ENCODE results near the gene IL7R.
"Not testable (repeated sequence)": the region's sequence is repeated elsewhere in the genome, so short reads cannot be mapped to it uniquely, and the experiment has no call there.

Gene IL7R

GRCh38 chr5:35876922-35877321 is 20.2 kb downstream of the IL7R start:
- DNase-seq (ENCODE audit: low read depth, low spot score): no peak

GRCh38 chr5:35877655-35878054 is 21.0 kb downstream of the IL7R start:
- DNase-seq (ENCODE audit: low read depth, low spot score): no peak

DNA sequence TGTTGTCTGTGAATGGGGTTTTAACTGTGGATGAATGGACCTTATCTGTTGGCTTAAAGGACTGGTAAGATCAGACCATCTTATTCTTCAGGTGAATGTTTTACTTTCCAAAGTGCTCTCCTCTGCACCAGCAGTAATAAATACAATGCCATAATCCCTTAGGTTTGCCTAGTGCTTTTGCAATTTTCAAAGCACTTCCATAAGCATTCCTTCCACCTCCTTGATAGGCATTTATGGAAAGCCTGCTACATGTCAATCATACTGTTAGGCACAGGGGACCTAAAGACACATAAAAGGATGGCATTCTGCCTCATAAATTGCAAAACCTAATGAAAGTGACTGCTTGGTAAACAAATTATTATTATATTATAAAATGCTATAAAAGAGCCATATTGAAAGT is 21.4 kb downstream of the IL7R start:
- no peak for DNase-seq (ENCODE audit: low read depth, low spot score)

DNA sequence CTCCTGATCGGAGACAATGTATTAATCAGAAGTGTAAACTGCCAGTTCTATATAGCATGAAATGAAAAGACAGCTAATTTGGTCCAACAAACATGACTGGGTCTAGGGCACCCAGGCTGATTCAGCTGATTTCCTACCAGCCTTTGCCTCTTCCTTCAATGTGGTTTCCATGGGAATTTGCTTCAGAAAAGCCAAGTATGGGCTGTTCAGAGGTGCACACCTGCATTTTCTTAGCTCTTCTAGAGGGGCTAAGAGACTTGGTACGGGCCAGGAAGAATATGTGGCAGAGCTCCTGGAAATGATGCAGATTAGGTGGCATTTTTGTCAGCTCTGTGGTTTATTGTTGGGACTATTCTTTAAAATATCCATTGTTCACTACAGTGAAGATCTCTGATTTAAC is 22.4 kb downstream of the IL7R start:
- no peak for DNase-seq (ENCODE audit: low read depth, low spot score)

- DNase-seq (ENCODE audit: low read depth, low spot score): no peak
These were observed 23.0 kb downstream of the IL7R start for GRCh38 chr5:35879649-35880048.

GRCh38 chr5:35880156-35880555 is 23.5 kb downstream of the IL7R start:
- no peak for DNase-seq (ENCODE audit: low read depth, low spot score)

DNA sequence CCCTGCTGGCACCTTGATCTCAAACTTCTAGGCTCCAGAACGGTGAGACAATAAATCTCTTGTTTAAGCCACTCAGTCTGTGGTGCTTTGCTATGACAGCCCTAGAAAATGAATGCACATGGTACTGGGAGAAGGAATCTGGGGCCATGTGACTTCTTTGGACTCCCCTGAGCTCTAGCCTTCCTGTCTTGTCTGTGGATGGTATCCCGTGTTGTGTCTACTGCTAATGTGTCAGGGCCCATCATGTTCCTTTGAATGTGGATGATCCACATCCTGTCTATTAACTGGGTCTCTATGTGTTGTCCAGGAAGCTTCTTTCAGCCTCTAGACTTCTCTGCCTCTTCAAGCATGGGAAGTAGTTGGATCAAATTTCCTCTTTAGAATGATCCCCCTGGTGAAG is 25.1 kb downstream of the IL7R start:
- DNase-seq (ENCODE audit: low read depth, low spot score): no peak

DNA sequence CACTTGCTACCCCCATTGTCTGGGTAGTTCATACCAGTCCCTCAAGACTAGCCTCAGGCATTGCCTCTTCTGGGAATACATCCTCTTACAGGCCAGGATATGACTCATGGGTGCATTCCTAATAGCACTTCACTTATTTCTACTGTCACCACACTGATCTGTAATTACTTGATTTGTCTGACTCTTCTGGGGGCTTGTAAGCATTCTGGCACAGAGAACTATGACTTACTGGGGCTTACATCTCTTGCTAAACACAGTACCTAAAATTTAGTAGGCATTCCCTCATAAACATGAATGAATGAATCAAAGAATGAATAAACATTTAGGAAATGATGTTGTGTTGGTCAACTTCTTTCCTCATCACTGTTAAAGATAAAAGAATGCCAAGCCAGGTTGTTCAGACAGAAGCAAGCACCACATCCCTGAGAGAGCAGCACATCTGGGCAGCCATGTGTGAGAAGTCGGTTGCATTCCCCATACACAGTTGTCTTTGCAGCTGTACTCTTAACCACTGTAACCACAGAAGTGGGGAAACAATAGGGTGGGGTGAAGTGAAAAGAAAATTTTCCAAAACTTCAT is 27.6 kb downstream of the IL7R start:
- DNase-seq (ENCODE audit: low read depth, low spot score): no peak

GRCh38 chr5:35884773-35885172 is 28.1 kb downstream of the IL7R start:
- DNase-seq (ENCODE audit: low read depth, low spot score): no peak

DNA sequence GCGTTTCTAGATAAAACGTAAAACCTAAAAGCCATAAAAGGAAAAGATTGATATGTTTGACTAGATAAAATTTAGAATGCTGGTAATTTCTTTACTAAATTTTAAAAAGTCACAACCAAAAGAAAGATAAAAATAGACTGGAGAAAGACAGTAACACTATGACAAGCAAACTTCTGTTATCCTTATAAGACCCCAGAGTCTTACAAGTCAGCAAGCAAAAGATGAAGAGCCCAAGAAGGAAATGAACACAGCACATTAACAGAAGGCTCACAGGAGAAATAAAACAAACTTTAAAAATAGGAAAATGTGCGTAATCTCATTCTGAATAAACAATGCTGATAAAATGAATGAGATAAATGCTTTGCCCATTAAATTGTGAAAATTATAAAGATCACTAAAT is 29.7 kb downstream of the IL7R start:
- no peak for DNase-seq (ENCODE audit: low read depth, low spot score)

GRCh38 chr5:35887321-35888100 is 30.8 kb downstream of the IL7R start:
- DNase-seq (ENCODE audit: low read depth, low spot score): no peak

GRCh38 chr5:35890021-35891020 is 33.6 kb downstream of the IL7R start:
- DNase-seq (ENCODE audit: low read depth, low spot score): no peak

DNA sequence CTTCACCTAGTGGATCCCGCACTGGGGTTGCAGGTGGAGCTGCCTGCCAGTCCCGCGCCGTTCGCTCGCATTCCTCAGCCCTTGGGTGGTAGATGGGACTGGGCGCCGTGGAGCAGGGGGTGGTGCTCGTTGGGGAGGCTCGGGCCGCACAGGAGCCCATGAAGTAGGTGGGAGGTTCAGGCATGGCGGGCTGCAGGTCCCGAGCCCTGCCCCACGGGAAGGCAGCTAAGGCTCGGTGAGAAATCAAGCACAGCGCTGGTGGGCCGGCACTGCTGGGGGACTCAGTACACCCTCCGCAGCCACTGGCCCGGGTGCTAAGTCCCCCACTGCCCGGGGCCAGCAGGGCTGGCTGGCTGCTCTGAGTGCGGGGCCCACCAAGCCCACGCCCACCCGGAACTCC is 36.1 kb downstream of the IL7R start:
- DNase-seq (ENCODE audit: low read depth, low spot score): not testable (repeated sequence)

DNA sequence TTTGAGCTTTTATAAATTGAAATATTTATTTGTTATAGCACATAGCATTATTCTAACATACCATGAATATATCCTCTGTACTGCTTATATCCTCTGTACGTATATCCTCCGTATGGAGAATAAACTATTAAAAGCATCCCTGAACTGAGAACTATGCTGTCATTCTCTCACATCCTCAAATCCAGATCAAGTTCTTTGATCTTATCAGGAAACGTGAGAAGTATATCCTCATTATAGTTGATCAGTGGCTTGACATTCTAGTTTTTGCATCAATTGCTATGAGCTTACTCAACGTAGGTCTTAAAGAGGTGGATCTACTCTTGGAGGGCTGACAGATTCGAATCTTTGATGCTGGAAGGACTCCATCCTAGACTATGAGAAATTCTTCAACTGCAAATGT is 37.4 kb downstream of the IL7R start:
- DNase-seq (ENCODE audit: low read depth, low spot score): no peak

- no peak for DNase-seq (ENCODE audit: low read depth, low spot score)
These were observed 42.4 kb downstream of the IL7R start for GRCh38 chr5:35898952-35899660.

- DNase-seq (ENCODE audit: low read depth, low spot score): no peak
These were observed 43.1 kb downstream of the IL7R start for GRCh38 chr5:35899800-35900199.

DNA sequence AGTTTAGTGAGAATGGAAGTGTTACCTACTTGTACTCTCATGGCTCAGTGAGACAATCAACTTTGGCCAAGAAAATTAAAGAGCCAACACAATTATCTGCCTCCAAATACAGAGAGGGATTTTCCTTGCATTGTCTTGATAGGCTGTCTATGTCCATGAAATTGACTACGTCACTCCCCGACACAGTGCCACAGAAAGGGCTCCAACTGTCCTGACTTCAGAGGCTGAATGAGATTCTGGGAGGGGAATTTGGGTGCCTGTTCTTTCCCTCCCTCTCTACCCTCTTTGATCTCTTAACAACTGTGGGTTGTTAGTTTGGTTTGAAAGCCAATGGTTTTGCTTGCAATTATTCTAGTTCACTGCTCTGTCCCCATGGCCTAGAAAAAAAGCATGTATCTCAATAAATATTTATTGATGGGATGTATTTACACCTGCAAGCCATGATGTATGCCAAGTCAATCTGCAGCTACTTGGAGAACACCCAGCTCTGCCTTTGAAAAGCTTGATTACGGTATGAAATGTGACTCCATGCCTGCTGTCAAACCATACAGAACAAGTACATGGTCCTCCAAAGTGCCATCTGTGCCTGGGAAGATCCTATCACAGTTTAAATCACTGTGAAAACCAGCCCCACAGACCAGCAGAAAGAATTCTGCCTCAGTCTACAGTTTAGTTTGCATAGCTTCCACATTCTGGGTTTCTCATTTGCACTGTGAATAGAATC is 44.4 kb downstream of the IL7R start:
- DNase-seq (ENCODE audit: low read depth, low spot score): no peak

DNA sequence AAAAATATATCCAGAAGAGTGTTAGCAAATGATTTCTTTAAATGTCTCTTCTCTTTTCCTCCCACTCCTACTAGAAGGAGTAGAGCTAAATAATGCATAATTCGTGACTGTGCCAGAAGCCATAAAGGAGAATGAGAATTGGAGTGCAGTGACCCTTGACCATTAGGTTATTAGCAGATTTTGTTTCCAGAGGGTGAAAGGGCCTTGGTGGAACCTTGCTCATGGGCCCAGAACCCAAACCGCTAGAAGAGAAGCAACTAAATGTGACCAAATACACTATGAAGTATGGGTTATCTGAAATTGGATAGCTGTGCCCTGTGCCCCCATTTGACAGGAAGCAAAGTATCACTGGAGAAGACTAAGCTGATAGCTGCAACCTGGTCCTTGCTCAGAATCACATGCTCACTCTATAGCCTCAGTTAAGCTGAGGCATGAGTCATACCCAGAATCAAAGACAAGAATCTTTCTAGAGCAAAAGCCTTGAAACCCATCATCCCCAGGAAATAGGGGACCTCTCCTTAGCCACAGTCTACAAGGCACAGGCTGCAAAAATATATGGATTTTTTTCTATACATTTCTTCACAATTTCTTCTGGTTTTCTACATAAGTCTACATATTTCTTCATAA is 45.5 kb downstream of the IL7R start:
- DNase-seq (ENCODE audit: low read depth, low spot score): no peak

- DNase-seq (ENCODE audit: low read depth, low spot score): no peak
These were observed 47.0 kb downstream of the IL7R start for GRCh38 chr5:35903631-35904203.

DNA sequence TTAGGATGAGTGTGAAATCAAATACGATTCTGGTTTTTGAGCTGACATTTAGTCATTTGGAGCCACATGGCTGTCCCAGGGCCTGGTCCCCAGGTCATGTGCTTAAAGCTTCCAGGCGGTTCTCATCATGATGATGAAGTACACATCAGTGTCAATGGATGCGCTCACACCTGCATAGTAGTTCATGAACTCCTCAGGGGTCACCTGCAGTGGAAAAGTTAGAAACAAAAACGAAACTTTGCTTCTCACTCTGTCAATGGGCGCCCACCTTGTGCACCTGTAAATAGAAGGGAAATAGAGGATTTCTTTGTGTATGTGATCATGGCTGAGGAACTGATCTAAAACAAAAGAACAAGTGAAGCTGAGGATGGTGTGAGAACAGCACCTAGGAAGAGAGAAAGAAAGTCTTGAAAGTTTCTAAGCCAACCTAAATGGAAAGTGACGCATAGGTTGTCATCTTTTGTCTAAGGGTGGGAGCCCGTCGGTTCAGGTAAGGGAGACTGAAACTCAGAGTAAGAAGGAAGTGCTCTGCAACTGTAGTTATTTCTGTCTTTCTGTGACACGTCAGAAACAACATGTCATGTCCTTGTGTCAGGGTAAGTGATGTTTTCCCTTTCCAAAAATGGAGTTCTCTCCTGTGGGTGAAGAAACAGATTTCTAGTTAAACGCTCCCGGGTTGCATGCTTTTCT is 47.9 kb downstream of the IL7R start:
- no peak for DNase-seq (ENCODE audit: low read depth, low spot score)

Measured in activated CD4-positive, CD25-positive, alpha-beta regulatory T cell treated with anti-CD3 and anti-CD28 coated beads, Interleukin-2, amount 50 U/mL, for 16 hours (primary cell).